GM18526 (cell line): ENCODE data around the gene PLEKHA6.

Source experiments
- POLR2A ChIP-seq: IDR thresholded peaks from 3 replicates; pipeline ENCODE4 v1.6.1; 2011; ENCODE audit not compliant: insufficient read length; ENCODE audit errors: extremely low read depth

The PLEKHA6 gene

DNA sequence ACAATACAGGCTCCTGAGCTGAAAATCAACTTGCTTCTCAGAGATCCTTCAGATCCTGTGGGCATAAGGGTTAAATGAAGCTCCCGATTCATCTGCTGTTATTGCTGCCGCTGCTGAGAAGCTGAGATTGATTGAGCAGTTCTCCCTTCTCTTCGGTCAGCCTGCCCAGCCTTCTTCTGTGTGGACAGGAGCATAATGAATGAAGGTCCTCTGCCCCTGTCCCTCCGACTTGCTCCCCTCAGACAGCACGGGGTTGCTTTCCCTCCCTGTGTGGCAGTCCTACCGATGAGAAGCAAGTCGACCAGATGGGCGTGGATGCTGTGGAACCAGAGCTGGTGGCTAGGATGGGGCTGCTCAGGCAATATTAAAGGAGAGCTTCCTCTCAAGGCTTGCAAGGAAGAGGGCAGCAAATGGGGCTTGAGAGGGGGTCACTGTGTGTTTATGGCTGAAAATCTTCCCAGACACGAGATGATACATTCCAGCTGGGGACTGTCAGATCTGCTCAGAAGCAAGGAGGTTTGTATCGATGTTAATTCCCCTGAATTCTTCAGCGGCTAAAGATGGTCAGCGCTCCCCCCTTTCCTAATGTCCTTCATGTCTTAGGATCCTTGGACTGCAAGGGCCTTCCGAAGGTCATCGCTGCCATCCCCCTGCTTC is 82.0 kb downstream of the PLEKHA6 start:
- no peak for TF ChIP-seq POLR2A

DNA sequence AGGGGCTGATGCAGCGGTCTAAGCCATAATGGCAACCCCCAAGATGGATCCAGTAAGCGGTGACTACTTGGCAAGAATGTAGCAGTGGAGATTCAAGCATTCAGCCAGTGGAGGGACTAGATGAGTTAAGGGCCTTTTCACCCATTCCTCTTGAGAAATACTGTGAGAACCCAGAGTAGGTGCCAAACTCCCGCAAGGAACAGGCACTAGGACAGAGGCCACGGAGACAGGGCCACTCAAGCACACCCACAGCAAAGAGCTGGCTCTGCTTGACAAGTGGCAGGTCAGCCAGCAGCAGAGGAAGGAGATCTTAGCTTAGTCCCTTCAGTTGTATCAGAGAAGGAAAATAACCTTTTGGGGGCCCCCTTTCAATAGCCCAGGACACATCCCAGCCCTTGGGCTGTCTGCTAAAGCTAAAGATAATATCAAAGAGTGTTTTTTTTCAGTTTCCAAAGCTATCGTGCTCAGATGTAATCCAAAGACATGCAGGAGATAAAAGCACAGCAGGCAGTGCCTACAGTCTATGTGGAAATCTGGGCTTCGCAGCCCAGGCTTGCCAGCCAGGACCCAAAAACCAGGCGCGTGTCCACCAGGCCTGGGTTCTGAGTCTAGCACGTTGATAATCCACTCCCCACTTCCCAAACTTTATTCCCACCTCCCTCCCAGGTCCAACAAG is 83.9 kb downstream of the PLEKHA6 start:
- no peak for TF ChIP-seq POLR2A

GRCh38 chr1:204274446-204274845 is 85.3 kb downstream of the PLEKHA6 start:
- TF ChIP-seq POLR2A, result no peak

- no peak for TF ChIP-seq POLR2A
Measured at GRCh38 chr1:204272505-204272904, 87.2 kb downstream of the PLEKHA6 start.

DNA sequence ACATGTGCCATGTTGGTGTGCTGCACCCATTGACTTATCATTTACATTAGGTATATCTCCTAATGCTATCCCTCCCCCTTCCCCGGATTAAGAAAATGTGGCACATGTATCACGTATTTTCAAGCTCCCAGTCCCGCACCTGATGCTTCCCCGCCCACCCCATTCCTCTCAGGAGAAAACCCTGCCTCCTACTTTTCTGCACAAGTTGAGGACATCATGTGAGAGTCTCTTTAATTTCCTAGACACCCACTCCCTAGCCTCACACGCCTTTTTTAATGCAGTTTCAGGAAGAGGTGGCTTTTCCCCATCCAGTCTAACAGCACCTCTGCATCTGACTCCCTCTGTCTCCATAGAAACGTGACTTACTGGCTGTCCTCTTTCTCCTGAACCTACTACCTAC is 87.8 kb downstream of the PLEKHA6 start:
- no peak for TF ChIP-seq POLR2A

GRCh38 chr1:204268101-204268500 is 91.6 kb downstream of the PLEKHA6 start:
- TF ChIP-seq POLR2A, result no peak

- no peak for TF ChIP-seq POLR2A
Measured at GRCh38 chr1:204267191-204267601, 92.5 kb downstream of the PLEKHA6 start.

- TF ChIP-seq POLR2A, result no peak
Measured at GRCh38 chr1:204266504-204267034, 93.2 kb downstream of the PLEKHA6 start.

DNA sequence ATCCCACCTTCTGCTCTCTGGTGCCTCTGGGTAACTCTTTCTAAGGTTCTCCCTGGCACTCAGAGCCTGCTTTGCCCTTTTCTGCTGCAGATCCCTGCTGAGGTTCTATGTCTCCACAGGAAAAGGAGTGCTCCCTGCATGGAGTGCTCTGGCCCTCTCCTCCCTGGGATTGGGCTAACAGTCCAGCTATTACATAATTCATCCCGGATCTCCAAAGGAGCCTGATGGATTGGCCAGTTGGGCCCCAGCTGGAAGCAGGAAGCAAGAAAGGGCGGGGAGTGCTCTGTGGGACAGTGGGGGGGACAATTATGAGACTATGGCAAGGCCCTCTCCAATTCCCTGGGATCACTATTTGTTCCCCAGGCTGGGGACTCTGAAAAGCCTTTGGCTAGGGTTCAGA is 94.1 kb downstream of the PLEKHA6 start:
- TF ChIP-seq POLR2A, result no peak

GRCh38 chr1:204264805-204265204 is 94.9 kb downstream of the PLEKHA6 start:
- TF ChIP-seq POLR2A, result no peak

GRCh38 chr1:204263254-204263910 is 96.3 kb downstream of the PLEKHA6 start:
- no peak for TF ChIP-seq POLR2A

DNA sequence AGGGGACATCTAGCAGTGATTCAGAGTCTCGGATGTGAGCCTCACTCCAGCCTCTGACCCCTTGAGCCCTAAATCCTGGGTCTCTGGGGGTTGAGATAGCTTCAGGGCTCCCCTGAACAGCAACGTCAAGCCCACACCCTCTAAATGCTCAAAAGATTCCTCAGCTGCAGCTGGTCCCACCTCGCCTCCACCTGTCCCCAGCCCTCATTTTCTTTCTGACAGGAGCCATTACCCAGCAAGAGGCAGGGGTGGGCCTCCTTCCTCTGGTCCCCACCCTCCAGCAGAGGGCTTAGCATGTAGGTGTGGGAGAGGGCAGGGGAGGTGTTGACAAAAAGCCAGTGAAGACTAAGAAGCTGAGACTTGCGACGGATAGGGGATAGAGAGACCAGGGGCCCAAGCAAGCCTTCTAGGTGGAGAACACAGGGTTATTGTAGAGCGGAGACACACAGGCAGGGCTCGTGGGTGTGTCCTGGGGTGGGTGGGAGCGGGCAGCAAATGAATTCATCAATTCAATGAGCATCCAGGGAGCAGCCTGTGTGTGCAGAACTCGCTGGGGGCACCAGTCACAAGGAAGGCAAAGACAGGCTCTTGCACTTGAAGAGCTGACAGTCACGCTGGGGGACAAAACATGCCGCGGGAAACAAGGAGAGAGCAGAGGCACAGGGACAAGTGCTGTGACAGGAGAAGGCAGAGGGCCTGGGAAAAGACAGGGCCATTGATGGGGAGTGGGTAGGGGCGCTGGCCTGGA is 97.0 kb downstream of the PLEKHA6 start:
- no peak for TF ChIP-seq POLR2A

DNA sequence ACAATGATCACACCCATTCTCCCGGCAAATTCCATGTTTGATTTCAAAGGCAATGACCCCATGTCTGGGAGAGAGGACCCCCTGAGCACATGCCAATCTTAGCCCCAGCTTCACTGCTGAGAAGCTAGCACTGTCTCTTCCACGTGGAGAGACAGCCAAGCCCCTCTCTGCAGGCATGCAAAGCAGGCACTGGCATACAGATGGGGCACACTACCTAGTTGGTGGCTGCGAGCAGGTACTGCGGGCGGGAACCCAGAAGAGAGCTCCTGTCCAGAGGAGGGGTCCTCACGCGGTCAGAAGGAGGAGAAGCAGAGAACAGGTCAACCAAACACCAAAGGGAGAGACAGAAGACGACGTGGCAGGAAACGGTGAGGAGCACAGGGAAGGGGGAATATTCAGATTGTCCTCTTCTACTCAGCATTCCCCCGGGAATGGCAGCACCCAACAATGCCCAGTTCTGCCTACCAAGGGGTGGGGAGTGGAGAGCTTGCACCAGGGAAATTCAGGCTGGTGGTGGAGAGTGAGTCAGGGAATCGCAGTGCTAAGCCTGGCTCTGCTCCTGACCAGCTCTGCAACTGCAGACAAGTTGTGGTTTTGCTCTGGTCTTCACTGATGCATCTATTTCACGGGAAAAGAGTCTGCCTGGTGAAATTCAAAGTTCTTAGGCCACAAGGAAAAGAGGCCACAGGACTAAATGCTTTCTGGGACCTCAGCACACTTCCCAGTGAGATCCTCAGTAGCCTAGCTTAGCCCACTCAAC is 97.8 kb downstream of the PLEKHA6 start:
- no peak for TF ChIP-seq POLR2A

DNA sequence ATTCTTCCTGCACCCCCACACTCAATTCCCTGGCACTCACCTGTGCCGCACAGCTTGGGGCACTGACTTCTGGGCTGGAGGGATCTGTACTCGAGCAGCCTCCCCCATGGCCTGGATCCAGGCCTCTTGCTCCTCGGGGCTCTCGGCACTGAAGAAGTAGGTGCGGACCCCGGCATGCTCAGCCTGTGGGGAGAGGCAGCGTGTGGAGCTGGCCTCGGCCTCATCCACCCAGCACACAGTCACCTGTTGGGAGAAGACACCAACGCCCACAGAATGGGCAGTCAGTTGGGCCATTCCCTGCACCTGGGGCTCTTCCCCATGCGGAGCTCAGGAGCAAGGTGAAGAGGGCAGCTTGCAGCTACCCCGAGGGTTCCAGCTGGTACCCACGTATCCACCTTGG is 98.5 kb downstream of the PLEKHA6 start:
- no peak for TF ChIP-seq POLR2A
